AG08395 (cell line): ENCODE data around the gene WDR76.
"Not testable (repeated sequence)": the region's sequence is repeated elsewhere in the genome, so short reads cannot be mapped to it uniquely, and the experiment has no call there.

Experiments
- DNase-seq: peaks from one replicate; pipeline ENCODE4 v3.0.0; 2012; ENCODE audit warnings: mixed read lengths, low spot score

WDR76 gene

DNA sequence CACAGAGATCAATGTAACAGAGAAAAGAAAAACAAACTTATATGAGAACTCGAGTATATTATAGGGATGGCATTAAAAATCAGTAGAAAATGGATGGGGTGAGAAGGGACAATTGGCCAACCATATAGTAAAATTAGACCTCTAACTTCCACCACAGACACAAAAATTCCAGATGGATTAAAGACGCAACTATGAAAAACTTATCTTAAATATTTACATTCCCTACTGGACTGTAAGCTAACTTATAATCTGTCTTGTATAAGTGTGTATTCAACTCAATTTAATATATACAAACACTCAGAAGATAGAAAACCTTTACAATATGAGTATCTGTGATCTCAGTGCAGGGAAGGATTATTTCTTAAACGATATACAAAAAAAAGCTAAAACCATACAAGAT lies 5.3 kb upstream of the WDR76 start:
- no peak for DNase-seq

DNA sequence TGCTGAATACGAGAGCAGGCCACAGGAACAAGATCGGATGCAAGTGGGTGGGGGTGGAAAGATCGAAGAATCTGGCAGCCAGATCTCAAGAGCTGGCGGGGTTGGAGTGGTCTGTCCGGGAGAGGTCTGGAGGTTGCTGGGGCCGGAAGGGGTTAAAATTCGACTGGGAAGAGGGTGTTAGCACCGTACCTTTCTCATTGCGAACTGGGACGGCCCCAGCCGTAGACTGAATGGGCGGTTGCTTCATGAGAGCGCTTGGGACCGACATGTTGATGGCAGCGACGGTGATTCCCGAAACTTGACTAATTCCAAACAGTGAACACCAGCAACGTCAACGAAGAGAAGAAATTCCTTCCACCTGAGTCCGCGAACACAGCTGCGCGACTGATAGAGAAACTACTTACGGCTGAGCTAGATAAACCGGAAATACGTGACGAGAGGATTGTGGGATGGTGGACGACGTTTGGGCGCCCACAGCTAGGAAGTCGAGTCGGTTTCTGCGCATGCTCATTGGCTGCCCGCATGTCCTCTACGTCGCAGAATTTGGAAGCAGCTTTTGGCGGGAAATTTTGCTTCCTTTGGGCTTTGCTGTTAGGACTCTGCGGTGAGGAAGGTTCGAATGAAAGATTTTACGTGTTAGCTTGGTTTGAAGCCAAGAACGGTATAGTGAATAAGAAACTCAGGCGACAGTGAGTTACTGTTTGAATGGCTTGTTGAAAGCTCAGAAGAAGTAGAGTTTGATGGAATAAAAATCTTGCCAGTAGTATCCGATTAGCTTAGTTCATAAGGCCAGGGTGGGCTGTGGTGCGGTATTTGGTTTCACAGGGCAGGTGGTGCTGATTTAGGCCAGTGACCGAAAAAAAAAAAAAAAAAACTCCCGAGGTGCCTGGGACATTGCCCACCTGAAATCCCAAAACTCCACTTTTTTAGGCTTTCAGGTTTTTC lies 2.2 kb upstream of the WDR76 start, which contains the start of gene MFAP1:
TSS of gene MFAP1 (minus strand) at position 389 of the 945 bp plus-strand sequence. CDS start at position 268, 121 bp downstream.
- peak; percentile 99 for DNase-seq

GRCh38 chr15:43825305-43825704 lies 1.5 kb upstream of the WDR76 start:
- not testable (repeated sequence) for DNase-seq

GRCh38 chr15:43826029-43826507 lies 734 bp upstream of the WDR76 start:
- no peak for DNase-seq

DNA sequence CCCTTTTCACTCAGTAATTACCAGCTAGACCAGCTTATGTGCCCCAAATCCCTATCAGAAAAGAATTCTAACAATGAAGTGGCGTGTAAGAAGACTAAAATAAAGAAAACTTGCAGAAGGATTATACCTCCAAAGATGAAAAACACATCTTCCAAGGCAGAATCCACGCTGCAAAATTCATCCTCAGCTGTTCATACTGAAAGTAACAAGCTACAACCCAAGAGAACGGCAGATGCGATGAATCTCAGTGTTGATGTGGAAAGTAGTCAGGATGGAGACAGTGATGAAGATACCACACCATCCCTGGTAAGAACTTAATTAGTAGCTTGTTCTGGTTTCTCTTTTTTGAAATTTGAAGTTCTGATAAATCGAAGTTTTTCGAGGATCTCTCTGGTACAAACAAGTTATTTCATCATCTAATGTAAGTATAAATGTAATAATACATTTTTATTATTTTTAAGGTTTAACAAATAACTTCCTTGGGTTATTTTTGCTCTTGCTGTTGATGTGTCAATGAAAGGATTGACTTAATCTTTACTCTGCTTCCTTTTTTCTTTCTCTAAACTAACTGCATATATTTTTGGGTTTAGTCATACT lies 1.4 kb downstream of the WDR76 start:
- peak; percentile 18 for DNase-seq

DNA sequence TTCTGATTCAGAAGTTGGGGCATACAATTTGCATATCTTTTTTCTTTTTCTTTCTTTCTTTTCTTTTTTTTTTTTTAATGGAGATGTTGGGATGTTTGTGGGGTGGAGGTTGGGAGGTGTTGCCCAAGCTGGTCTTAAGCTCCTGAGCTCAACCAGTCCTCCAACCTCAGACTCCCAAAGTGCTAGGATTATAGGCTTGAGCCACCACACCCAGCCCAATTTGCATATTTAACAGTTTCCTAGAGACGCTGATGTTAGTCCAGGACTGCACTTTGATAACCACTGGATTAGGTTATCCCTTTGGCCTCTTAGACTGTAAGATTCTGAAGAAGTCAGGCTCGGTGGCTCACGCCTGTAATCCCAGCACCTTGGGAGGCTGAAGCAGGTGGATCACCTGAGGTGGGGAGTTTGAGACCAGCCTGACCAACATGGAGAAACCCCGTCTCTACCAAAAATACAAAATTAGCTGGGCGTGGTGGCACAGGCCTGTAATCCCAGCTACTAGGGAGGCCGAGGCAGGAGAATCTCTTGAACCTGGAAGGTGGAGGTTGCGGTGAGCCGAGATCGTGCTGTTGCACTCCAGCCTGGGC lies 3.2 kb downstream of the WDR76 start:
- not testable (repeated sequence) for DNase-seq

DNA sequence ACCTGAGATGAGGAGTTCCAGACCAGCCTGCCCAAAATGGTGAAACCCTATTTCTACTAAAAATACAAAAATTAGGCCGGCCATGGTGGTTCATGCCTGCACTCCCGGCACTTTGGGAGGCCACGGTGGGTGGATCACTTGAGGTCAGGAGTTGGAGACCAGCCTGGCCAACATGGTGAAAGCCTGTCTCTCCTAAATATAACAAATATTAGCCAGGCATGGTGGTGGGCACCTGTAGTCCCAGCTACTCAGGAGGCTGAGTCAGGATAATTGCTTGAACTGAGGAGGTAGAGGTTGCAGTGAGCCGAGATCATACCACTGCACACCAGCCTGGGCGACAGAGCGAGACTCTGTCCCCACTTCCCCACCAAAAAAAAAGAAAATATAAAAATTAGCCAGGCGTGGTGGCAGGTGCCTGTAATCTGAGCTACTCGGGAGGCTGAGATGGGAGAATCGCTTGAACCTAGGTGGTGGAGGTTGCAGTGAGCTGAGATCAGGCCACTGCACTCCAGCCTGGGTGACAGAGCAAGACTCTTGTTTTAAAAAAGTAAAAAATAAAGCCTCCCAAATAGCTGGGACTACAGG lies 4.0 kb downstream of the WDR76 start:
- not testable (repeated sequence) for DNase-seq

DNA sequence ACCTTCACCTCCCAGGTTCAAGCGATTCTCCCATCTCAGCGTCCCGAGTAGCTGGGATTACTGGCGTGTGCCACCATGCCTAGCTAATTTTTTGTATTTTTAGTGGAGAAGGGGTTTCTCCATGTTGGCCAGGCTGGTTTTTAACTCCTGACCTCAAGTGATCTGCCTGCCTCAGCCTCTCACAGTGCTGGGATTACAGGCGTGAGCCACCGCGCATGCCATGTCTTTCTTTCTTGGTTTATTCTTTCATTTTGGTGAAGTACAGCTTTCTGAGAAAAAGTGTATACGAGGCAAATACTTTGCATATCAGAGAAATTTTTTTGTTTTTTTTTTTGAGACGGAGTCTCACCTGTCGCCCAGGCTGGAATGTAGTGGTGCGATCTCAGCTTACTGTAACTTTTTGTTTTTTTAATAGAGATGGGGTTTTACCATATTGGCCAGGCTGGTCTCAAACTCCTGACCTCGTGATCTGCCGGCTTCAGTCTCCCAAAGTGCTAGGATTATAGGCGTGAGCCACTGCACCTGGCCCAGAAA lies 4.8 kb downstream of the WDR76 start:
- not testable (repeated sequence) for DNase-seq

- not testable (repeated sequence) for DNase-seq
Measured at GRCh38 chr15:43832485-43832884, 5.7 kb downstream of the WDR76 start.

DNA sequence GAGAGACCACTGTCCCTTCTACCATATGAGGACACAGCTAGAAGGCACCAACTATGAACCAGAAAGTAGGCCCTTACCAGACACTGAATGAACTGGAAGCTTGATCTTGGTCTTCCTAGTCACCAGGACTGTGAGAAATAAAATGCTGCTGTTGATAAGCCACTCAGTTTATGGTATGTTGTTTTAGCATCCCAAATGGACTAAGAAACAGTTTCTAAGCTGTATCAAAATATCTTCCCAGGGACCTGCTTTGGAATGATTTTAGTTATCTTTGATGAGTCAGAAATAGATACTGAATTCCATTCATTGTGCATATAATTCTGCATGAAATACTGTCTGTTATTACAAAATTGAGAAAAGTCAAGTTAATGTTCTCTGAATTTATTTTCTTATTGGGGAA lies 18.6 kb downstream of the WDR76 start:
- DNase-seq: no peak

- no peak for DNase-seq
Measured at GRCh38 chr15:43851251-43851650, 24.4 kb downstream of the WDR76 start.

GRCh38 chr15:43852607-43853006 lies 25.8 kb downstream of the WDR76 start:
- DNase-seq: no peak

- peak; percentile 15 for DNase-seq
Measured at GRCh38 chr15:43854801-43855200, 28.0 kb downstream of the WDR76 start.

GRCh38 chr15:43859546-43859945 lies 32.7 kb downstream of the WDR76 start:
- no peak for DNase-seq

DNA sequence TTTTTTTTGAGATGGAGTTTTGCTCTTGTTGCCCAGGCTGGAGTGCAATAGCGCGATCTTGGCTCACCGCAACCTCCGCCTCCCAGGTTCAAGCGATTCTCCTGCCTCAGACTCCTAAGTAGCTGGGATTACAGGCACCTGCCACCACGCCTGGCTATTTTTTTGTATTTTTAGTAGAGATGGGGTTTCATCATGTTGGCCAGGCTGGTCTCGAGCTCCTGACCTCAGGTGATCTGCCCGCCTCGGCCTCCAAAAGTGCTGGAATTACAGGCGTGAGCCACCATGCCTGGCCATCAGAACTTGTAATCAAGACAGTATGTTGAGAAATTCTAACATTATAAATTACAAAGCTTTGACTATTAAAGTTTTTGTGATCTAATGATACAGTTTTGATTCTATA lies 39.8 kb downstream of the WDR76 start:
- DNase-seq: not testable (repeated sequence)

- no peak for DNase-seq
Measured at GRCh38 chr15:43867096-43867495, 40.3 kb downstream of the WDR76 start.

DNA sequence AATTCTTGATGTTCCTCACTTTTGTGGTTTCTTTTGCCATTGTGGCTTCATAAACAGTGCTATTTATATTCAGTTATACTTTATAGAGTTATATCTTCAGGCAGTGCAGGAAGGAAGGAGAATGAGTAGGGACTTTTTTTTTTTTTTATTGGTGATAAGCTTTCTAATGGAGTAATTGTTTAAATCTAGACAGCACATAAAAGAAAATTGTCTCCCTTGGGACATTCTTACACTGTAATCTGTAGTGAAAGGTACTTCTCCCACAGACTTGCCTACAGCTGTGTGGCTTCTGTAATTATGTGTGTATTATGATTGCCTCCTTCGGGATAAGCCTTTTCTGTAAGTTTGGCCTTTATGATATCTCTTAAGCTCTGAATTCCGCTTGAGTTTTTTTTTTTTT lies 41.6 kb downstream of the WDR76 start:
- no peak for DNase-seq

GRCh38 chr15:43871835-43872234 lies 45.0 kb downstream of the WDR76 start:
- DNase-seq: no peak

GRCh38 chr15:43872416-43873020 lies 45.7 kb downstream of the WDR76 start:
- DNase-seq: peak; percentile 88

- no peak for DNase-seq
Measured at GRCh38 chr15:43873651-43874050, 46.8 kb downstream of the WDR76 start.

GRCh38 chr15:43876872-43877271 lies 50.1 kb downstream of the WDR76 start:
- no peak for DNase-seq

- no peak for DNase-seq
Measured at GRCh38 chr15:43877371-43877770, 50.6 kb downstream of the WDR76 start.
